SH-SY5Y (cell line): ENCODE measurements around the gene HORMAD2.

Source experiments
- GATA2 ChIP-seq: IDR thresholded peaks from 2 replicates; pipeline ENCODE4 v1.6.1; 2011; ENCODE audit warnings: mild to moderate bottlenecking, low read depth, low read length
- GATA3 ChIP-seq: IDR thresholded peaks from 2 replicates; pipeline ENCODE4 v1.6.1; 2011; ENCODE audit warnings: low read depth, mild to moderate bottlenecking, low read length, moderate library complexity

GRCh38 chr22:30167734-30168133, 87.5 kb downstream of the HORMAD2 start:
- TF ChIP-seq GATA3 (no peak), GATA2 (no peak)
